IMR-90 (cell line): ENCODE results near the gene FBXW7. TPM values are rescaled to one million over a fixed set of nuclear protein-coding genes. Genes with fewer than 3 reads are reported as not detected.

Source experiments
- ATAC-seq: fragments of 200-7000 bp; cut with Tn5 transposase; 2 replicates; pipeline ENCODE4 v1.9.1; 2020; ENCODE audit warnings: low read depth, mild to moderate bottlenecking, moderate library complexity
- BruUV-seq: library from RNA; stranded (reverse); fragments of 400-500 nt; replicated peaks from 2 replicates; lab custom pipeline; 2021; lab: Mats Ljungman, UMichigan
- CTCF ChIA-PET: fragments of 300-600 bp; formaldehyde crosslinking; extraction: SDS; loops from one replicate; lab custom pipeline; 2021; ENCODE audit warnings: antibody characterized with exemption; lab: Yijun Ruan, JAX
- POLR2A ChIA-PET: fragments of 300-600 bp; sonication (Branson Sonifier 250); formaldehyde crosslinking; loops from one replicate; lab custom pipeline; 2022; ENCODE audit warnings: antibody characterized with exemption; ENCODE audit not compliant: unreplicated experiment; lab: Charles Lee
- DNase-seq: peaks from one replicate; pipeline ENCODE4 v3.0.0; 2013
- H2AFZ ChIP-seq: replicated peaks from 2 replicates; pipeline ENCODE3; 2013; ENCODE audit warnings: low read length, mild to moderate bottlenecking; ENCODE audit not compliant: poor library complexity
- H2AK5ac ChIP-seq: 2 replicates; pipeline ENCODE4 v1.6.1; 2013; ENCODE audit warnings: low read depth, low read length, inconsistent platforms
- H2AK9ac ChIP-seq: replicated peaks from 2 replicates; pipeline ENCODE3; 2013; ENCODE audit warnings: mild to moderate bottlenecking, low read depth, low read length, moderate library complexity; ENCODE audit not compliant: poor library complexity
- H2BK120ac ChIP-seq: 2 replicates; pipeline ENCODE4 v1.6.1; 2013; ENCODE audit warnings: low read depth, low read length, inconsistent platforms
- H2BK15ac ChIP-seq: 3 replicates; pipeline ENCODE4 v1.6.1; 2013; ENCODE audit warnings: low read depth, low read length, inconsistent platforms
- H2BK20ac ChIP-seq: 2 replicates; pipeline ENCODE4 v1.6.1; 2013; ENCODE audit warnings: low read depth, mild to moderate bottlenecking, inconsistent platforms, low read length, moderate library complexity
- H2BK5ac ChIP-seq: 2 replicates; pipeline ENCODE4 v1.6.1; 2013; ENCODE audit warnings: mild to moderate bottlenecking, low read depth, low read length, inconsistent platforms; ENCODE audit not compliant: poor library complexity, severe bottlenecking
- H3K14ac ChIP-seq: replicated peaks from 2 replicates; pipeline ENCODE4 v1.6.1; 2013; ENCODE audit warnings: low read depth, low read length, inconsistent platforms
- H3K18ac ChIP-seq: 2 replicates; pipeline ENCODE4 v1.6.1; 2013; ENCODE audit warnings: low read depth, low read length, control low read depth
- H3K23ac ChIP-seq: 2 replicates; pipeline ENCODE4 v1.6.1; 2013; ENCODE audit warnings: low read depth, low read length, inconsistent platforms
- H3K27ac ChIP-seq: 2 replicates; pipeline ENCODE4 v1.5.1; 2013; ENCODE audit warnings: mild to moderate bottlenecking, control low read depth, low read length; ENCODE audit not compliant: insufficient read depth
- H3K27me3 ChIP-seq: 2 replicates; pipeline ENCODE4 v1.6.1; 2013; ENCODE audit warnings: low read length; ENCODE audit not compliant: control insufficient read depth, insufficient read depth
- H3K36me3 ChIP-seq: 2 replicates; pipeline ENCODE4 v1.6.1; 2013; ENCODE audit warnings: low read length, mixed read lengths; ENCODE audit not compliant: control insufficient read depth, insufficient read depth
- H3K4ac ChIP-seq: 2 replicates; pipeline ENCODE4 v1.6.1; 2013; ENCODE audit warnings: low read depth, low read length, inconsistent platforms
- H3K4me1 ChIP-seq: 2 replicates; pipeline ENCODE4 v1.6.1; 2013; ENCODE audit warnings: low read length, mixed read lengths; ENCODE audit not compliant: control insufficient read depth, insufficient read depth
- H3K4me2 ChIP-seq: 2 replicates; pipeline ENCODE4 v1.6.1; 2013; ENCODE audit warnings: low read depth, mild to moderate bottlenecking, control low read depth, low read length, moderate library complexity
- H3K4me3 ChIP-seq: 2 replicates; pipeline ENCODE4 v1.5.1; 2013; ENCODE audit warnings: low read depth, mild to moderate bottlenecking, control low read depth, low read length, moderate library complexity; ENCODE audit not compliant: insufficient read depth
- H3K56ac ChIP-seq: 2 replicates; pipeline ENCODE4 v1.6.1; 2013; ENCODE audit warnings: low read length, inconsistent platforms; ENCODE audit not compliant: insufficient read depth; ENCODE audit errors: extremely low read depth
- H3K79me1 ChIP-seq, 2 experiments: 2 replicates each; pipeline ENCODE4 v1.6.1; 2013; ENCODE audit warnings: low read length in 2 of 2, inconsistent platforms in 1 of 2, low read depth in 1 of 2
- H3K9ac ChIP-seq: 2 replicates; pipeline ENCODE4 v1.6.1; 2013; ENCODE audit warnings: low read depth, low read length, control low read depth
- H3K9me1 ChIP-seq: 2 replicates; pipeline ENCODE4 v1.6.1; 2013; ENCODE audit warnings: low read length, inconsistent platforms; ENCODE audit not compliant: insufficient read depth
- H3K9me3 ChIP-seq: 2 replicates; pipeline ENCODE4 v1.6.1; 2013; ENCODE audit warnings: low read length; ENCODE audit not compliant: control insufficient read depth, insufficient read depth
- H4K20me1 ChIP-seq: 2 replicates; pipeline ENCODE4 v1.6.1; 2013; ENCODE audit warnings: low read length, inconsistent platforms; ENCODE audit not compliant: insufficient read depth
- H4K5ac ChIP-seq: 2 replicates; pipeline ENCODE4 v1.6.1; 2013; ENCODE audit warnings: mild to moderate bottlenecking, low read depth, low read length, control low read depth
- H4K8ac ChIP-seq, 2 experiments: 2 replicates each; pipeline ENCODE4 v1.6.1; 2013; ENCODE audit warnings: low read depth in 2 of 2, low read length in 2 of 2, control low read depth in 1 of 2, inconsistent platforms in 1 of 2
- H4K91ac ChIP-seq: 2 replicates; pipeline ENCODE4 v1.6.1; 2013; ENCODE audit warnings: low read depth, low read length, inconsistent platforms; ENCODE audit not compliant: insufficient read depth
- NFE2L2 ChIP-seq: fragments of 150-350 bp; IDR thresholded peaks from 2 replicates; pipeline ENCODE4 v1.6.1; 2016; ENCODE audit warnings: low read depth, mild to moderate bottlenecking, low read length
- RAD21 ChIP-seq: IDR thresholded peaks from 2 replicates; pipeline ENCODE4 v1.6.1; 2012; ENCODE audit warnings: low read length, improper control_type of control experiment
- SMC3 ChIP-seq: fragments of 150-350 bp; IDR thresholded peaks from 2 replicates; pipeline ENCODE4 v1.6.1; 2016; ENCODE audit warnings: low read depth, mild to moderate bottlenecking, antibody characterized with exemption, low read length, moderate library complexity
- WGBS, 2 experiments: methylation state at CpG; one replicate each; pipeline versions ENCODE4 v1.1.5 to v1.1.7; 2013; ENCODE audit warnings: missing lambda C conversion rate in 2 of 2; ENCODE audit not compliant: insufficient read length in 1 of 2; ENCODE audit errors: extremely low coverage in 2 of 2; 5-methylcytosine and 5-hydroxymethylcytosine counted together
- dilution Hi-C: fragments of 300-500 bp; cut with HindIII; formaldehyde crosslinking; loops from one replicate; pipeline ENCODE4 v1.14.3; 2018; ENCODE audit warnings: low sequenced_read_pairs; ENCODE audit not compliant: unreplicated experiment
- in situ Hi-C: fragments of 300-500 bp; cut with MboI; formaldehyde crosslinking; loops from 3 replicates; pipeline ENCODE4 v1.14.3; 2019; ENCODE audit warnings: low sequenced_read_pairs, inconsistent platforms, mixed read lengths
- intact Hi-C: fragments of 100-400 bp; cut with micrococcal nuclease; formaldehyde crosslinking; loops from 2 replicates; pipeline ENCODE4 v1.10.0; 2022
- polyA plus RNA-seq, 3 experiments: library from polyadenylated mRNA; depleted of rRNA; stranded (reverse); fragments of >200 nt; gene quantifications; 2 replicates each; pipeline ENCODE4 v1.2.3, GENCODE V29; 2012; ENCODE audit warnings: low replicate concordance in 1 of 3
- total RNA-seq: library from RNA; depleted of rRNA; stranded (reverse); fragments of >200 nt; gene quantifications from 2 replicates; pipeline ENCODE4 v1.2.3, GENCODE V29; 2012

The FBXW7 gene
- total and polyA plus RNA-seq, 2 of the 4 experiments (the other 2 are of a cell fraction): 7.2 to 27.4 TPM

DNA sequence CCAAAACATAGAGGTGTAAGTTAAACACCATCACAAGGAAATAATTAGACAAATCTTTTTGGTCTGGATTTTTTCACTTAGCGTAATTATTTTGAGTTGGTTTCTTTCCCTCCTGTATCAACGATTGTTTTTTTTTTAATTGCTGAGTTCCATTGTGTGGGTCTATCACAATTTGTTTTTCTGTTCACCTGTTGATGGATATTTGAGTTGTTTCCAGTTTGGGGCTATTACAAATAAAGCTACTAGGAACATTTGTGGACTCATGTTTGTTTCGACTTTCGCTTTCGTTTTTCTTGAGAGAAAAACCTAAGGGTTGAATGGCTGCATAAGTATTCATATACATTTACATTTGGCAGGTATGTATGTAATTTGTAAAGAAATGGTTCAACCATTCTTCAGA lies 20.4 kb upstream of the FBXW7 start:
- Histone ChIP-seq H3K4me3 (no peak overlapping the region), H3K18ac (no peak overlapping the region), H4K20me1 (no peaks in the 10 kb centered on the region), H2AFZ (no peak overlapping the region), H3K9me3 (no peaks in the 10 kb centered on the region), H3K56ac (no peak overlapping the region), H3K4me2 (no peak overlapping the region), H2BK5ac (no peak overlapping the region), H3K14ac (no peak overlapping the region), H3K9ac (no peak overlapping the region), H3K27me3 (no peaks in the 10 kb centered on the region; the same call in 1 of the 2 replicates), H3K27ac (no peak overlapping the region), H2AK9ac (no peak overlapping the region), H3K36me3 (no peaks in the 10 kb centered on the region), H2BK20ac (no peak overlapping the region), H4K91ac (no peak overlapping the region), H3K4me1 (no peaks in the 10 kb centered on the region), H4K8ac (no peak overlapping the region), H3K9me1 (no peaks in the 10 kb centered on the region), H3K23ac (no peak overlapping the region), H3K4ac (no peak overlapping the region), H4K5ac (no peak overlapping the region), H2AK5ac (no peak overlapping the region), H2BK15ac (no peak overlapping the region), H2BK120ac (no peak overlapping the region), H3K79me1 (no peaks in the 10 kb centered on the region)
- no peak for DNase-seq
- ChIA-PET POLR2A (no interaction called here), CTCF (no interaction called here)
- no CpG with 5 or more reads among the region's 5 CpGs for WGBS, 2 experiments
- BruUV-seq: no TSS peak
- dilution Hi-C loops: no loop called here
- TF ChIP-seq SMC3 (no peak), RAD21 (no peak), NFE2L2 (no peak)
- ATAC-seq: no peak
- intact Hi-C loops: no loop called here
- in situ Hi-C loops: no loop called here
